ENCODE measurements around the gene RPH3AL.

DNA sequence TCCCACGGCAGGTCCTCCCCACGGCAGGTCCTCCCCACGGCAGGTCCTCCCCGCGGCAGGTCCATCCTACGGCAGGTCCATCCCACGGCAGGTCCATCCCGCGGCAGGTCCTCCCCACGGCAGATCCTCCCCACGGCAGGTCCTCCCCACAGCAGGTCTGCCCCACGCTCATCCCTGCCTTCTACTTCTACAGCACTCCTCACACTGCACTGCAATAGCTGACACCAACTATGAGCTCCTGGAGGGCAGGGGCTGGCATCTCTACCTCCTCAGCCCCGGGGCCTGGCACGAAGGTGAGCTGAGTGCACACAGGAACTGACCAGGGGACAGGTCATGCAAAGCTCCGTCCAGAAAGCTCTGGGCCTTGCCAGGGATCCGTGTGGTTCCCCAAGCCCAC, 45.3 kb downstream of the RPH3AL start:
- TF ChIP-seq RAD21 (IDR thresholded peaks at IDR 0.05; ENCODE audit: insufficient read depth, low read depth, low read length) (no peak), MYB (IDR thresholded peaks at IDR 0.05; ENCODE audit: borderline replicate concordance, low read depth, low read length) (no peak), ZNF384 (IDR thresholded peaks at IDR 0.05; ENCODE audit: borderline replicate concordance, low read depth, low read length) (no peak), ZNF24 (IDR thresholded peaks at IDR 0.05) (no peak), POLR2AphosphoS5 (IDR thresholded peaks at IDR 0.05; ENCODE audit: low read length) (no peak)
- TF ChIP-seq, protein P1, sequence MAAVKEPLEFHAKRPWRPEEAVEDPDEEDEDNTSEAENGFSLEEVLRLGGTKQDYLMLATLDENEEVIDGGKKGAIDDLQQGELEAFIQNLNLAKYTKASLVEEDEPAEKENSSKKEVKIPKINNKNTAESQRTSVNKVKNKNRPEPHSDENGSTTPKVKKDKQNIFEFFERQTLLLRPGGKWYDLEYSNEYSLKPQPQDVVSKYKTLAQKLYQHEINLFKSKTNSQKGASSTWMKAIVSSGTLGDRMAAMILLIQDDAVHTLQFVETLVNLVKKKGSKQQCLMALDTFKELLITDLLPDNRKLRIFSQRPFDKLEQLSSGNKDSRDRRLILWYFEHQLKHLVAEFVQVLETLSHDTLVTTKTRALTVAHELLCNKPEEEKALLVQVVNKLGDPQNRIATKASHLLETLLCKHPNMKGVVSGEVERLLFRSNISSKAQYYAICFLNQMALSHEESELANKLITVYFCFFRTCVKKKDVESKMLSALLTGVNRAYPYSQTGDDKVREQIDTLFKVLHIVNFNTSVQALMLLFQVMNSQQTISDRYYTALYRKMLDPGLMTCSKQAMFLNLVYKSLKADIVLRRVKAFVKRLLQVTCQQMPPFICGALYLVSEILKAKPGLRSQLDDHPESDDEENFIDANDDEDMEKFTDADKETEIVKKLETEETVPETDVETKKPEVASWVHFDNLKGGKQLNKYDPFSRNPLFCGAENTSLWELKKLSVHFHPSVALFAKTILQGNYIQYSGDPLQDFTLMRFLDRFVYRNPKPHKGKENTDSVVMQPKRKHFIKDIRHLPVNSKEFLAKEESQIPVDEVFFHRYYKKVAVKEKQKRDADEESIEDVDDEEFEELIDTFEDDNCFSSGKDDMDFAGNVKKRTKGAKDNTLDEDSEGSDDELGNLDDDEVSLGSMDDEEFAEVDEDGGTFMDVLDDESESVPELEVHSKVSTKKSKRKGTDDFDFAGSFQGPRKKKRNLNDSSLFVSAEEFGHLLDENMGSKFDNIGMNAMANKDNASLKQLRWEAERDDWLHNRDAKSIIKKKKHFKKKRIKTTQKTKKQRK (IDR thresholded peaks at IDR 0.05; ENCODE audit: low read depth, low read length) = no peak
